Ishikawa (cell line): Measurements from ENCODE around the gene SAFB.

Experiments
- EP300 ChIP-seq: IDR thresholded peaks from 2 replicates; pipeline ENCODE4 v1.6.1; 2012; ENCODE audit warnings: borderline replicate concordance
- FOXM1 ChIP-seq: IDR thresholded peaks from 2 replicates; pipeline ENCODE4 v1.6.1; 2012; ENCODE audit warnings: low read depth, borderline replicate concordance
- RAD21 ChIP-seq: IDR thresholded peaks from 2 replicates; pipeline ENCODE4 v1.6.1; 2012; ENCODE audit warnings: low read depth
- TAF1 ChIP-seq: IDR thresholded peaks from 2 replicates; pipeline ENCODE4 v1.6.1; 2012; ENCODE audit warnings: low read depth, mild to moderate bottlenecking
- TCF12 ChIP-seq: IDR thresholded peaks from 2 replicates; pipeline ENCODE4 v1.6.1; 2012; ENCODE audit warnings: low read depth
- TEAD4 ChIP-seq: IDR thresholded peaks from 2 replicates; pipeline ENCODE4 v1.6.1; 2012
- YY1 ChIP-seq: IDR thresholded peaks from 2 replicates; pipeline ENCODE4 v1.6.1; 2012; ENCODE audit warnings: low read depth
- ZBTB7A ChIP-seq: IDR thresholded peaks from 2 replicates; pipeline ENCODE4 v1.6.1; 2012; ENCODE audit warnings: low read depth
- TF ChIP-seq, protein P1 (sequence below): IDR thresholded peaks from 2 replicates; pipeline ENCODE4 v1.6.1; 2012
- TF ChIP-seq, protein P2 (sequence below): IDR thresholded peaks from 2 replicates; pipeline ENCODE4 v1.6.1; 2012; ENCODE audit warnings: low read depth, mild to moderate bottlenecking

DNA sequence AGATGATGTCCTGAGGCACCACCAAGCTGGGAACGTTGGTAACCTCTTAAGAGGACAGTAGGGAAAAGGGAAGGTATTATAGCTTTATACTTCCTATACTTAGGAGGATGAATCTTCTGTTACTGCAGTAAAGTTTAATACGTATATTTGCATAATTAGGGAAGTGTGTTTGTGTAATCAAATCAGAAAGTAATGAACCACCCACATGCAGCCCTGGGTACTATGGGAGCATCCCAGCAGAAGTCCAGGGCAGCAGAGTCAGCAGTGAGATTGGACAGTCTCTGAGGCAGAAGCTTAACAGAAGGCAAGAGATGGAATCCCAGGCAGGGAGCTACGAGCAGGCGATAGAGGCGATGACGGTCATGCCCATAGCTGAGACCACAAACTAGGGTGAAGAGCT lies 12.5 kb downstream of the SAFB start:
- TF ChIP-seq ZBTB7A (no peak), EP300 (no peak), TAF1 (no peak), FOXM1 (no peak), YY1 (no peak), TCF12 (no peak), RAD21 (no peak), TEAD4 (no peak)
- TF ChIP-seq, protein P1, sequence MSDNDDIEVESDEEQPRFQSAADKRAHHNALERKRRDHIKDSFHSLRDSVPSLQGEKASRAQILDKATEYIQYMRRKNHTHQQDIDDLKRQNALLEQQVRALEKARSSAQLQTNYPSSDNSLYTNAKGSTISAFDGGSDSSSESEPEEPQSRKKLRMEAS = no peak
- TF ChIP-seq, protein P2, sequence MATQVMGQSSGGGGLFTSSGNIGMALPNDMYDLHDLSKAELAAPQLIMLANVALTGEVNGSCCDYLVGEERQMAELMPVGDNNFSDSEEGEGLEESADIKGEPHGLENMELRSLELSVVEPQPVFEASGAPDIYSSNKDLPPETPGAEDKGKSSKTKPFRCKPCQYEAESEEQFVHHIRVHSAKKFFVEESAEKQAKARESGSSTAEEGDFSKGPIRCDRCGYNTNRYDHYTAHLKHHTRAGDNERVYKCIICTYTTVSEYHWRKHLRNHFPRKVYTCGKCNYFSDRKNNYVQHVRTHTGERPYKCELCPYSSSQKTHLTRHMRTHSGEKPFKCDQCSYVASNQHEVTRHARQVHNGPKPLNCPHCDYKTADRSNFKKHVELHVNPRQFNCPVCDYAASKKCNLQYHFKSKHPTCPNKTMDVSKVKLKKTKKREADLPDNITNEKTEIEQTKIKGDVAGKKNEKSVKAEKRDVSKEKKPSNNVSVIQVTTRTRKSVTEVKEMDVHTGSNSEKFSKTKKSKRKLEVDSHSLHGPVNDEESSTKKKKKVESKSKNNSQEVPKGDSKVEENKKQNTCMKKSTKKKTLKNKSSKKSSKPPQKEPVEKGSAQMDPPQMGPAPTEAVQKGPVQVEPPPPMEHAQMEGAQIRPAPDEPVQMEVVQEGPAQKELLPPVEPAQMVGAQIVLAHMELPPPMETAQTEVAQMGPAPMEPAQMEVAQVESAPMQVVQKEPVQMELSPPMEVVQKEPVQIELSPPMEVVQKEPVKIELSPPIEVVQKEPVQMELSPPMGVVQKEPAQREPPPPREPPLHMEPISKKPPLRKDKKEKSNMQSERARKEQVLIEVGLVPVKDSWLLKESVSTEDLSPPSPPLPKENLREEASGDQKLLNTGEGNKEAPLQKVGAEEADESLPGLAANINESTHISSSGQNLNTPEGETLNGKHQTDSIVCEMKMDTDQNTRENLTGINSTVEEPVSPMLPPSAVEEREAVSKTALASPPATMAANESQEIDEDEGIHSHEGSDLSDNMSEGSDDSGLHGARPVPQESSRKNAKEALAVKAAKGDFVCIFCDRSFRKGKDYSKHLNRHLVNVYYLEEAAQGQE = no peak
